HG03342 (cell line): ENCODE results near the gene ATP11B.
"Not testable (repeated sequence)": the region's sequence is repeated elsewhere in the genome, so short reads cannot be mapped to it uniquely, and the experiment has no call there.

Experiments
- ATAC-seq: cut with Tn5 transposase; IDR thresholded peaks from one replicate; pipeline ENCODE4 v1.9.1; 2021; ENCODE audit warnings: mild to moderate bottlenecking, moderate library complexity; ENCODE audit not compliant: unreplicated experiment

Gene ATP11B

GRCh38 chr3:182824957-182825356 is 31.7 kb downstream of the ATP11B start:
- no peak for ATAC-seq

GRCh38 chr3:182829761-182830405 is 36.6 kb downstream of the ATP11B start:
- ATAC-seq, result no peak

GRCh38 chr3:182837855-182838454 is 44.7 kb downstream of the ATP11B start:
- ATAC-seq, result no peak

- ATAC-seq, result no peak
Observed at GRCh38 chr3:182843478-182843877, 50.2 kb downstream of the ATP11B start.

GRCh38 chr3:182848906-182849305 is 55.6 kb downstream of the ATP11B start:
- ATAC-seq, result no peak

- no peak for ATAC-seq
Observed at GRCh38 chr3:182855076-182855475, 61.8 kb downstream of the ATP11B start.

GRCh38 chr3:182861348-182861747 is 68.0 kb downstream of the ATP11B start:
- ATAC-seq, result no peak

- no peak for ATAC-seq
Observed at GRCh38 chr3:182862159-182862860, 69.0 kb downstream of the ATP11B start.

GRCh38 chr3:182869059-182869458 is 75.8 kb downstream of the ATP11B start:
- no peak for ATAC-seq

- not testable (repeated sequence) for ATAC-seq
Observed at GRCh38 chr3:182870917-182871316, 77.6 kb downstream of the ATP11B start.

GRCh38 chr3:182879031-182879611 is 85.8 kb downstream of the ATP11B start:
- ATAC-seq, result no peak

GRCh38 chr3:182886497-182886896 is 93.2 kb downstream of the ATP11B start:
- no peak for ATAC-seq

- ATAC-seq, result no peak
Observed at GRCh38 chr3:182889948-182890629, 96.8 kb downstream of the ATP11B start.

- no peak for ATAC-seq
Observed at GRCh38 chr3:182891364-182891763, 98.1 kb downstream of the ATP11B start.

- no peak for ATAC-seq
Observed at GRCh38 chr3:182892226-182892625, 98.9 kb downstream of the ATP11B start.

GRCh38 chr3:182895513-182896112 is 102.3 kb downstream of the ATP11B start:
- ATAC-seq, result no peak

GRCh38 chr3:182896553-182896952 is 103.2 kb downstream of the ATP11B start:
- no peak for ATAC-seq

GRCh38 chr3:182902236-182902635 is 108.9 kb downstream of the ATP11B start:
- ATAC-seq, result no peak

- ATAC-seq, result no peak
Observed at GRCh38 chr3:182904164-182904563, 110.9 kb downstream of the ATP11B start.

GRCh38 chr3:182905623-182906022 is 112.3 kb downstream of the ATP11B start:
- ATAC-seq, result no peak

- peak; percentile 49 for ATAC-seq
Observed at GRCh38 chr3:182906036-182906435, 112.7 kb downstream of the ATP11B start.
